ENCODE results near the gene ZNF385D.

DNA sequence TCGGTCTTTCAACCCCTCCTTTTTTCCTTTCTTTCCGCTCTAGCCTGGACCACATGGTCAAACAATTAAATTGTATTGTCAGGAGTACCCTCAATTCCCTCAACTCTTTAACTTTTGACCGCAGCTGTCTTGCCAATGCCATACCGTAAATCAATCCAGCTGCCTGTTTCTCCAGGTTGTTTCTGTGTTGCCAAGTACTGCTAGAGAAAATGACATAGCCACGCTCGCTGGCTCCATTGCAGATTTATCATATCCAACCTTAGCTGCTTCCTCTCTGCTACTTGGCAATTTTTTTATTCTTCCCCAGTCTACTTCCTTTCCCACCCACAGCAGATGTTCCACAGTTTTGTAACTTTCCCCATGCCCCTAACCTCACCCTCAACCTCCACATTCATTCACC is 60.0 kb downstream of the ZNF385D start:
- TF ChIP-seq ZFP3 (CRISPR knock-in tag; IDR thresholded peaks at IDR 0.05) = no peak
- TF ChIP-seq ISL1 (CRISPR knock-in tag; IDR thresholded peaks at IDR 0.05) = no peak
- TF ChIP-seq RARB (CRISPR knock-in tag; IDR thresholded peaks at IDR 0.05) = no peak
- TF ChIP-seq ZNF8 (CRISPR knock-in tag; IDR thresholded peaks at IDR 0.05) = no peak
- no peak for TF ChIP-seq ZFP30 (CRISPR knock-in tag; IDR thresholded peaks at IDR 0.05)
- TF ChIP-seq, protein P1, sequence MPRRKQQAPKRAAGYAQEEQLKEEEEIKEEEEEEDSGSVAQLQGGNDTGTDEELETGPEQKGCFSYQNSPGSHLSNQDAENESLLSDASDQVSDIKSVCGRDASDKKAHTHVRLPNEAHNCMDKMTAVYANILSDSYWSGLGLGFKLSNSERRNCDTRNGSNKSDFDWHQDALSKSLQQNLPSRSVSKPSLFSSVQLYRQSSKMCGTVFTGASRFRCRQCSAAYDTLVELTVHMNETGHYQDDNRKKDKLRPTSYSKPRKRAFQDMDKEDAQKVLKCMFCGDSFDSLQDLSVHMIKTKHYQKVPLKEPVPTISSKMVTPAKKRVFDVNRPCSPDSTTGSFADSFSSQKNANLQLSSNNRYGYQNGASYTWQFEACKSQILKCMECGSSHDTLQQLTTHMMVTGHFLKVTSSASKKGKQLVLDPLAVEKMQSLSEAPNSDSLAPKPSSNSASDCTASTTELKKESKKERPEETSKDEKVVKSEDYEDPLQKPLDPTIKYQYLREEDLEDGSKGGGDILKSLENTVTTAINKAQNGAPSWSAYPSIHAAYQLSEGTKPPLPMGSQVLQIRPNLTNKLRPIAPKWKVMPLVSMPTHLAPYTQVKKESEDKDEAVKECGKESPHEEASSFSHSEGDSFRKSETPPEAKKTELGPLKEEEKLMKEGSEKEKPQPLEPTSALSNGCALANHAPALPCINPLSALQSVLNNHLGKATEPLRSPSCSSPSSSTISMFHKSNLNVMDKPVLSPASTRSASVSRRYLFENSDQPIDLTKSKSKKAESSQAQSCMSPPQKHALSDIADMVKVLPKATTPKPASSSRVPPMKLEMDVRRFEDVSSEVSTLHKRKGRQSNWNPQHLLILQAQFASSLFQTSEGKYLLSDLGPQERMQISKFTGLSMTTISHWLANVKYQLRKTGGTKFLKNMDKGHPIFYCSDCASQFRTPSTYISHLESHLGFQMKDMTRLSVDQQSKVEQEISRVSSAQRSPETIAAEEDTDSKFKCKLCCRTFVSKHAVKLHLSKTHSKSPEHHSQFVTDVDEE (CRISPR knock-in tag; IDR thresholded peaks at IDR 0.05) = no peak
- TF ChIP-seq ESRRG (CRISPR knock-in tag; IDR thresholded peaks at IDR 0.05) = no peak
- TF ChIP-seq BACH2 (CRISPR knock-in tag; IDR thresholded peaks at IDR 0.05; ENCODE audit: borderline replicate concordance) = no peak
- TF ChIP-seq, protein P2, sequence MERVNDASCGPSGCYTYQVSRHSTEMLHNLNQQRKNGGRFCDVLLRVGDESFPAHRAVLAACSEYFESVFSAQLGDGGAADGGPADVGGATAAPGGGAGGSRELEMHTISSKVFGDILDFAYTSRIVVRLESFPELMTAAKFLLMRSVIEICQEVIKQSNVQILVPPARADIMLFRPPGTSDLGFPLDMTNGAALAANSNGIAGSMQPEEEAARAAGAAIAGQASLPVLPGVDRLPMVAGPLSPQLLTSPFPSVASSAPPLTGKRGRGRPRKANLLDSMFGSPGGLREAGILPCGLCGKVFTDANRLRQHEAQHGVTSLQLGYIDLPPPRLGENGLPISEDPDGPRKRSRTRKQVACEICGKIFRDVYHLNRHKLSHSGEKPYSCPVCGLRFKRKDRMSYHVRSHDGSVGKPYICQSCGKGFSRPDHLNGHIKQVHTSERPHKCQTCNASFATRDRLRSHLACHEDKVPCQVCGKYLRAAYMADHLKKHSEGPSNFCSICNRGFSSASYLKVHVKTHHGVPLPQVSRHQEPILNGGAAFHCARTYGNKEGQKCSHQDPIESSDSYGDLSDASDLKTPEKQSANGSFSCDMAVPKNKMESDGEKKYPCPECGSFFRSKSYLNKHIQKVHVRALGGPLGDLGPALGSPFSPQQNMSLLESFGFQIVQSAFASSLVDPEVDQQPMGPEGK (CRISPR knock-in tag; IDR thresholded peaks at IDR 0.05; ENCODE audit: borderline replicate concordance) = no peak

Data from SK-N-SH treated with all-trans-retinoic acid at 6 μM for 48 hours (cell line).